Endodermal cell (in vitro differentiated cells): Measurements from ENCODE around the gene HDAC11. TPM values are rescaled to one million over a fixed set of nuclear protein-coding genes. Genes with fewer than 3 reads are reported as not detected.

Experiments used
- DNase-seq: peaks from one replicate; pipeline ENCODE4 v3.0.0-alpha.2; 2017
- H3K27ac ChIP-seq: 2 replicates; pipeline ENCODE4 v1.5.1; 2013; ENCODE audit warnings: mild to moderate bottlenecking, low read depth, low read length, moderate library complexity
- H3K27me3 ChIP-seq: 2 replicates; pipeline ENCODE4 v1.6.1; 2013; ENCODE audit warnings: mild to moderate bottlenecking, low read length, moderate library complexity; ENCODE audit not compliant: insufficient read depth, control insufficient read depth, poor library complexity, severe bottlenecking
- H3K36me3 ChIP-seq: 2 replicates; pipeline ENCODE4 v1.7.0; 2013; ENCODE audit warnings: mild to moderate bottlenecking, low read length, moderate library complexity; ENCODE audit not compliant: control insufficient read depth, insufficient read depth
- H3K4me1 ChIP-seq: one replicate; pipeline ENCODE4 v1.7.0; 2013; ENCODE audit warnings: low read length; ENCODE audit not compliant: control insufficient read depth, insufficient read depth
- H3K4me3 ChIP-seq: 2 replicates; pipeline ENCODE4 v1.5.1; 2013; ENCODE audit warnings: mild to moderate bottlenecking, low read length, moderate library complexity
- H3K9ac ChIP-seq: 2 replicates; pipeline ENCODE4 v1.6.1; 2013; ENCODE audit warnings: mild to moderate bottlenecking, low read length, moderate library complexity; ENCODE audit not compliant: poor library complexity, severe bottlenecking; ENCODE audit errors: extremely low read depth
- H3K9me3 ChIP-seq: 2 replicates; pipeline ENCODE4 v1.6.1; 2013; ENCODE audit warnings: mild to moderate bottlenecking, low read length, moderate library complexity; ENCODE audit not compliant: control insufficient read depth
- H3K27ac Mint-ChIP-seq: 2 replicates; pipeline ENCODE4 v1.8.0; 2020; ENCODE audit warnings: mixed read lengths
- H3K27me3 Mint-ChIP-seq: 2 replicates; pipeline ENCODE4 v1.8.0; 2021; ENCODE audit warnings: mild to moderate bottlenecking, mixed read lengths; ENCODE audit not compliant: insufficient read depth
- H3K36me3 Mint-ChIP-seq: 2 replicates; pipeline ENCODE4 v1.8.0; 2020; ENCODE audit warnings: low read depth, mixed read lengths
- H3K4me1 Mint-ChIP-seq: 2 replicates; pipeline ENCODE4 v1.8.0; 2020; ENCODE audit warnings: mixed read lengths
- H3K4me3 Mint-ChIP-seq: 2 replicates; pipeline ENCODE4 v1.8.0; 2020; ENCODE audit warnings: mild to moderate bottlenecking, moderate library complexity, mixed read lengths
- H3K9me3 Mint-ChIP-seq: 2 replicates; pipeline ENCODE4 v1.8.0; 2020; ENCODE audit warnings: mild to moderate bottlenecking, mixed read lengths
- CTCF ChIP-seq: fragments of 200-600 bp; sonication (generic); conservative IDR thresholded peaks from 2 replicates; pipeline ENCODE4 v1.5.0; 2021; ENCODE audit warnings: antibody characterized with exemption, mild to moderate bottlenecking
- WGBS, 2 experiments: methylation state at CpG; one replicate each; pipeline versions ENCODE4 v1.1.5 to v1.1.7; 2013; ENCODE audit warnings: missing lambda C conversion rate in 2 of 2, mixed read lengths in 1 of 2; ENCODE audit not compliant: insufficient coverage in 1 of 2, insufficient read length in 1 of 2; 5-methylcytosine and 5-hydroxymethylcytosine counted together
- total RNA-seq, 2 donors: library from RNA; stranded (reverse); fragmentation: NEBNext Ultra II Directional in 1 of 2; extraction: Animal tissue kit (Norgen Biotek cat#: 25700) in 1 of 2; gene quantifications; 2 replicates in 1 of 2; 3 replicates in 1 of 2; pipeline ENCODE4 v1.2.1, GENCODE V29; 2021

Gene HDAC11
- total RNA-seq, 2 donors from 2014 or later = 17.0 to 17.1 TPM

GRCh38 chr3:13491206-13491974 is 11.3 kb downstream of the HDAC11 start:
- WGBS, 2 experiments = 86 to 92% methylated on average over 5 to 8 of the region's 8 CpGs
- Mint-ChIP-seq H3K27ac (no peak overlapping the region), H3K27me3 (no peaks in the 10 kb centered on the region), H3K4me1 (peaks cover under 1% of the 10 kb centered on the region), H3K4me3 (no peak overlapping the region), H3K9me3 (peaks cover 4% of the 10 kb centered on the region), H3K36me3 (peaks cover 12% of the 10 kb centered on the region)
- Histone ChIP-seq H3K9me3 (no peaks in the 10 kb centered on the region), H3K36me3 (peaks cover 6% of the 10 kb centered on the region), H3K4me3 (no peak overlapping the region), H3K27me3 (no peaks in the 10 kb centered on the region), H3K4me1 (no peaks in the 10 kb centered on the region), H3K9ac (no peak overlapping the region), H3K27ac (no peak overlapping the region)
- DNase-seq = peak; percentile 44
- TF ChIP-seq CTCF = no peak

GRCh38 chr3:13492048-13492447 is 11.9 kb downstream of the HDAC11 start:
- H3K9me3 Mint-ChIP-seq = peaks cover 4% of the 10 kb centered on the region
- H3K4me1 Mint-ChIP-seq = peaks cover 2% of the 10 kb centered on the region
- no peak for TF ChIP-seq CTCF
- Histone ChIP-seq H3K9me3 (no peaks in the 10 kb centered on the region), H3K27ac (no peak overlapping the region), H3K9ac (no peak overlapping the region), H3K4me3 (no peak overlapping the region), H3K36me3 (peaks cover 6% of the 10 kb centered on the region), H3K4me1 (no peaks in the 10 kb centered on the region), H3K27me3 (no peaks in the 10 kb centered on the region)
- H3K36me3 Mint-ChIP-seq = peaks cover 12% of the 10 kb centered on the region
- 90 to 93% methylated on average over 5 to 6 of the region's 6 CpGs for WGBS, 2 experiments
- DNase-seq = peak; percentile 46
- H3K4me3 Mint-ChIP-seq = no peak overlapping the region
- no peak overlapping the region for H3K27ac Mint-ChIP-seq
- H3K27me3 Mint-ChIP-seq = no peaks in the 10 kb centered on the region

- Histone ChIP-seq H3K27ac (no peak overlapping the region), H3K9ac (no peak overlapping the region), H3K4me1 (no peaks in the 10 kb centered on the region), H3K36me3 (peaks cover 6% of the 10 kb centered on the region), H3K9me3 (no peaks in the 10 kb centered on the region), H3K27me3 (no peaks in the 10 kb centered on the region), H3K4me3 (no peak overlapping the region)
- 93 to 97% methylated on average over 6 to 15 of the region's 15 CpGs for WGBS, 2 experiments
- Mint-ChIP-seq H3K4me3 (no peak overlapping the region), H3K27me3 (no peaks in the 10 kb centered on the region), H3K36me3 (peaks cover 12% of the 10 kb centered on the region), H3K27ac (no peak overlapping the region), H3K9me3 (peaks cover 4% of the 10 kb centered on the region), H3K4me1 (peaks cover 2% of the 10 kb centered on the region)
- no peak for TF ChIP-seq CTCF
- no peak for DNase-seq
Measured at GRCh38 chr3:13492976-13493866, 13.1 kb downstream of the HDAC11 start.
